Stimulated activated CD4-positive, alpha-beta T cell treated with anti-CD3 and anti-CD28 coated beads, Interleukin-1b, Interleukin-23, amount 100 ng/mL, for 1 hour (primary cell): Measurements from ENCODE around the gene CKAP2.
"Not testable (repeated sequence)": the region's sequence is repeated elsewhere in the genome, so short reads cannot be mapped to it uniquely, and the experiment has no call there.

Experiments
- DNase-seq, 2 donors: peaks; one replicate each; pipeline ENCODE4 v3.0.0-alpha.2; 2020; ENCODE audit warnings: low read depth in 2 of 2

The CKAP2 gene

GRCh38 chr13:52454820-52455676 is at the start of gene CKAP2:
Gene CKAP2 (plus strand): TSS chr13:52455478. CDS start chr13:52455557, 79 bp downstream.
- DNase-seq = peak; percentile 73 to 82

GRCh38 chr13:52405767-52406494 is 49.3 kb upstream of the CKAP2 start, which contains the start of gene THSD1:
Gene THSD1 (minus strand): TSS chr13:52406172. CDS start chr13:52402600, 3,572 bp downstream.
- DNase-seq = no peak

GRCh38 chr13:52406629-52407028 is 48.6 kb upstream of the CKAP2 start:
- no peak for DNase-seq

- not testable (repeated sequence) for DNase-seq
Observed at GRCh38 chr13:52407436-52407835, 47.8 kb upstream of the CKAP2 start.

GRCh38 chr13:52408071-52408658 is 47.1 kb upstream of the CKAP2 start:
- DNase-seq = not testable (repeated sequence)

- DNase-seq = no peak
Observed at GRCh38 chr13:52411629-52412028, 43.6 kb upstream of the CKAP2 start.

GRCh38 chr13:52412128-52412527 is 43.1 kb upstream of the CKAP2 start:
- DNase-seq = no peak

GRCh38 chr13:52414051-52414450 is 41.2 kb upstream of the CKAP2 start:
- DNase-seq = no peak

GRCh38 chr13:52414963-52415362 is 40.3 kb upstream of the CKAP2 start:
- no peak for DNase-seq

GRCh38 chr13:52419080-52419479 is 36.2 kb upstream of the CKAP2 start:
- DNase-seq = no peak

GRCh38 chr13:52421216-52421615 is 34.1 kb upstream of the CKAP2 start:
- DNase-seq = no peak

- no peak for DNase-seq
Observed at GRCh38 chr13:52428295-52428694, 27.0 kb upstream of the CKAP2 start.

GRCh38 chr13:52432456-52432855 is 22.8 kb upstream of the CKAP2 start:
- no peak for DNase-seq

GRCh38 chr13:52446265-52446664 is 9.0 kb upstream of the CKAP2 start:
- no peak for DNase-seq

GRCh38 chr13:52447354-52447753 is 7.9 kb upstream of the CKAP2 start:
- DNase-seq = no peak

GRCh38 chr13:52447815-52448552 is 7.3 kb upstream of the CKAP2 start:
- no peak for DNase-seq

- DNase-seq = no peak
Observed at GRCh38 chr13:52449331-52450011, 5.8 kb upstream of the CKAP2 start.

- DNase-seq = peak; percentile 92 to 93
Observed at GRCh38 chr13:52450012-52450792, 5.1 kb upstream of the CKAP2 start, which contains the start of gene VPS36. Gene VPS36 (minus strand): TSS chr13:52450634. CDS start chr13:52450594, 40 bp downstream.

- no peak for DNase-seq
Observed at GRCh38 chr13:52450793-52451116, 4.5 kb upstream of the CKAP2 start.

GRCh38 chr13:52451135-52451804 is 4.0 kb upstream of the CKAP2 start:
- no peak for DNase-seq
